Karpas-422 (cell line): ENCODE measurements around the gene BCAN. TPM values are rescaled to one million over a fixed set of nuclear protein-coding genes. Genes with fewer than 3 reads are reported as not detected.

Experiments used
- DNase-seq: peaks from one replicate; pipeline ENCODE4 v3.0.0-alpha.2; 2015
- H2AFZ ChIP-seq: fragments of 200-600 bp; sonication (generic); 2 replicates; pipeline ENCODE4 v1.6.1; 2014; ENCODE audit warnings: antibody characterized with exemption, low read length, mixed read lengths
- H3K27ac ChIP-seq: fragments of 200-600 bp; sonication (generic); 2 replicates; pipeline ENCODE4 v1.5.1; 2014; ENCODE audit warnings: mild to moderate bottlenecking, low read length, moderate library complexity
- H3K27me3 ChIP-seq: fragments of 200-600 bp; sonication (generic); 2 replicates; pipeline ENCODE4 v1.6.1; 2014; ENCODE audit warnings: low read length, mixed read lengths
- H3K36me3 ChIP-seq: fragments of 200-600 bp; sonication (generic); 2 replicates; pipeline ENCODE4 v1.6.1; 2014; ENCODE audit warnings: low read length, mixed read lengths; ENCODE audit not compliant: insufficient read depth
- H3K4me1 ChIP-seq: fragments of 200-600 bp; sonication (generic); 2 replicates; pipeline ENCODE4 v1.6.1; 2014; ENCODE audit warnings: mild to moderate bottlenecking, low read length, mixed read lengths
- H3K4me2 ChIP-seq: fragments of 200-600 bp; sonication (generic); 2 replicates; pipeline ENCODE4 v1.6.1; 2014; ENCODE audit warnings: low read length, low read depth, mild to moderate bottlenecking; ENCODE audit not compliant: poor library complexity, severe bottlenecking
- H3K4me3 ChIP-seq: fragments of 200-600 bp; sonication (generic); 2 replicates; pipeline ENCODE4 v1.5.1; 2014; ENCODE audit warnings: mild to moderate bottlenecking, antibody characterized with exemption, low read length, mixed read lengths
- H3K79me2 ChIP-seq: fragments of 200-600 bp; sonication (generic); 2 replicates; pipeline ENCODE4 v1.6.1; 2014; ENCODE audit warnings: mild to moderate bottlenecking, low read length, mixed read lengths
- H3K9ac ChIP-seq: fragments of 200-600 bp; sonication (generic); 2 replicates; pipeline ENCODE4 v1.6.0; 2014; ENCODE audit warnings: low read length
- H3K9me2 ChIP-seq: fragments of 200-600 bp; sonication (generic), shearing (Covaris generic); replicated peaks from 2 replicates; pipeline ENCODE4 v1.6.0; 2014; ENCODE audit warnings: mild to moderate bottlenecking, low read length, moderate library complexity; ENCODE audit not compliant: insufficient read depth
- H3K9me3 ChIP-seq: fragments of 300-700, 200-600 bp; sonication (generic); 2 replicates; pipeline ENCODE4 v1.6.1; 2014; ENCODE audit warnings: low read length, mixed read lengths
- H4K20me1 ChIP-seq: fragments of 200-600 bp; sonication (generic); 2 replicates; pipeline ENCODE4 v1.6.1; 2014; ENCODE audit warnings: mild to moderate bottlenecking, antibody characterized with exemption, low read length, low read depth; ENCODE audit not compliant: insufficient read depth
- total RNA-seq: library from RNA; depleted of rRNA; stranded (reverse); fragments of >200 nt; shearing (Covaris generic); gene quantifications from 2 replicates; pipeline ENCODE4 v1.2.3, GENCODE V29; 2014; ENCODE audit warnings: low replicate concordance

BCAN gene
- total RNA-seq, 1 experiment from 2014 or later, result not detected

GRCh38 chr1:156676820-156677615, 35.1 kb downstream of the BCAN start, which contains the start of gene NES:
Gene NES (minus strand): TSS chr1:156677407. CDS start chr1:156677264, 143 bp downstream.
- Histone ChIP-seq H3K4me3 (no peak within 1 kb of the TSS), H3K9ac (no peak within 1 kb of the TSS), H3K4me2 (no peak within 1 kb of the TSS), H3K36me3 (no peaks in the 10 kb centered on the region), H4K20me1 (0 out of 2 replicates have a peak, but pooled peaks cover 3% of the 10 kb centered on the region), H3K9me3 (no peaks in the 10 kb centered on the region), H3K9me2 (no peaks in the 10 kb centered on the region), H3K4me1 (no peaks in the 10 kb centered on the region), H3K27me3 (no peaks in the 10 kb centered on the region), H3K27ac (no peak within 1 kb of the TSS), H3K79me2 (no peaks in the 10 kb centered on the region), H2AFZ (no peak within 1 kb of the TSS)
- DNase-seq, result no peak

GRCh38 chr1:156677616-156678596, 36.0 kb downstream of the BCAN start:
- H3K4me2 ChIP-seq, result no peak overlapping the region
- no peak overlapping the region for H3K27ac ChIP-seq
- H3K9me3 ChIP-seq, result no peaks in the 10 kb centered on the region
- peak; percentile 58 for DNase-seq
- no peaks in the 10 kb centered on the region for H3K4me1 ChIP-seq
- no peak overlapping the region for H3K9ac ChIP-seq
- 0 out of 2 replicates have a peak, but pooled peaks cover 3% of the 10 kb centered on the region for H4K20me1 ChIP-seq
- H3K27me3 ChIP-seq, result no peaks in the 10 kb centered on the region
- no peaks in the 10 kb centered on the region for H3K79me2 ChIP-seq
- H3K36me3 ChIP-seq, result no peaks in the 10 kb centered on the region
- H2AFZ ChIP-seq, result no peak overlapping the region
- H3K4me3 ChIP-seq, result no peak overlapping the region
- H3K9me2 ChIP-seq, result no peaks in the 10 kb centered on the region

GRCh38 chr1:156680056-156680455, 38.1 kb downstream of the BCAN start:
- Histone ChIP-seq H3K9me2 (no peaks in the 10 kb centered on the region), H3K79me2 (no peaks in the 10 kb centered on the region), H3K9me3 (no peaks in the 10 kb centered on the region), H3K4me3 (no peak overlapping the region), H3K9ac (no peak overlapping the region), H3K27ac (no peak overlapping the region), H4K20me1 (no peaks in the 10 kb centered on the region), H2AFZ (no peak overlapping the region), H3K4me2 (no peak overlapping the region), H3K36me3 (no peaks in the 10 kb centered on the region), H3K27me3 (no peaks in the 10 kb centered on the region), H3K4me1 (no peaks in the 10 kb centered on the region)
- DNase-seq, result no peak

- no peaks in the 10 kb centered on the region for H4K20me1 ChIP-seq
- H3K9me3 ChIP-seq, result no peaks in the 10 kb centered on the region
- H3K4me3 ChIP-seq, result no peak overlapping the region
- DNase-seq, result no peak
- no peak overlapping the region for H2AFZ ChIP-seq
- no peak overlapping the region for H3K4me2 ChIP-seq
- H3K27ac ChIP-seq, result no peak overlapping the region
- no peaks in the 10 kb centered on the region for H3K27me3 ChIP-seq
- no peaks in the 10 kb centered on the region for H3K4me1 ChIP-seq
- H3K9me2 ChIP-seq, result no peaks in the 10 kb centered on the region
- no peaks in the 10 kb centered on the region for H3K36me3 ChIP-seq
- H3K9ac ChIP-seq, result no peak overlapping the region
- no peaks in the 10 kb centered on the region for H3K79me2 ChIP-seq
Observed at GRCh38 chr1:156681196-156681960, 39.5 kb downstream of the BCAN start.

- Histone ChIP-seq H3K27ac (no peak overlapping the region), H3K9me3 (no peaks in the 10 kb centered on the region), H3K4me1 (no peaks in the 10 kb centered on the region), H3K27me3 (no peaks in the 10 kb centered on the region), H3K79me2 (no peaks in the 10 kb centered on the region), H4K20me1 (no peaks in the 10 kb centered on the region), H2AFZ (no peak overlapping the region), H3K4me3 (no peak overlapping the region), H3K4me2 (no peak overlapping the region), H3K36me3 (no peaks in the 10 kb centered on the region), H3K9me2 (no peaks in the 10 kb centered on the region), H3K9ac (no peak overlapping the region)
- DNase-seq, result no peak
Observed at GRCh38 chr1:156682166-156682890, 40.4 kb downstream of the BCAN start.

- H4K20me1 ChIP-seq, result no peaks in the 10 kb centered on the region
- no peaks in the 10 kb centered on the region for H3K27me3 ChIP-seq
- H3K9me2 ChIP-seq, result no peaks in the 10 kb centered on the region
- no peak overlapping the region for H3K27ac ChIP-seq
- no peak overlapping the region for H3K4me2 ChIP-seq
- DNase-seq, result no peak
- H3K9me3 ChIP-seq, result no peaks in the 10 kb centered on the region
- no peak overlapping the region for H3K4me3 ChIP-seq
- no peak overlapping the region for H3K9ac ChIP-seq
- no peak overlapping the region for H2AFZ ChIP-seq
- no peaks in the 10 kb centered on the region for H3K79me2 ChIP-seq
- no peaks in the 10 kb centered on the region for H3K36me3 ChIP-seq
- peaks cover 3% of the 10 kb centered on the region for H3K4me1 ChIP-seq
Observed at GRCh38 chr1:156684227-156684782, 42.4 kb downstream of the BCAN start.
